Peyer's patch (tissue), 4 donors: ENCODE measurements around the gene UPF2.

ENCODE experiments used
- CTCF ChIP-seq, 6 experiments: fragments of 450-650 bp in 4 of 6; fragments of 200-600 bp in 2 of 6; sonication (generic) in 1 of 6; IDR thresholded peaks; one replicate each; pipeline ENCODE4 v1.5.1; 2017 to 2019; ENCODE audit warnings: antibody characterized with exemption in 6 of 6, mild to moderate bottlenecking in 3 of 6, moderate library complexity in 1 of 6
- POLR2A ChIP-seq, 2 donors: fragments of 450-650 bp; IDR thresholded peaks; one replicate each; pipeline ENCODE4 v1.5.1; 2017; ENCODE audit warnings: antibody characterized with exemption in 2 of 2, mild to moderate bottlenecking in 2 of 2, moderate library complexity in 2 of 2

GRCh38 chr10:11894381-11895107 lies 148.1 kb downstream of the UPF2 start:
- TF ChIP-seq CTCF (IDR thresholded peaks at IDR 0.05) (no peak), POLR2A (IDR thresholded peaks at IDR 0.05) (no peak)
